T-helper 1 cell (primary cell): ENCODE results near the gene GPC5.

Experiments
- DNase-seq, 5 donors: peaks; one replicate each; pipeline ENCODE4 v3.0.0-alpha.2; 2012 to 2020

Gene GPC5

GRCh38 chr13:92038905-92039304, 640.5 kb downstream of the GPC5 start:
- DNase-seq, result no peak

GRCh38 chr13:92042522-92042921, 644.1 kb downstream of the GPC5 start:
- DNase-seq, result no peak

GRCh38 chr13:92044351-92044750, 645.9 kb downstream of the GPC5 start:
- no peak for DNase-seq

- no peak for DNase-seq
Observed at GRCh38 chr13:92054389-92054788, 656.0 kb downstream of the GPC5 start.

- DNase-seq, result no peak
Observed at GRCh38 chr13:92074658-92075057, 676.2 kb downstream of the GPC5 start.

- no peak for DNase-seq
Observed at GRCh38 chr13:92097337-92097903, 699.0 kb downstream of the GPC5 start.

GRCh38 chr13:92101801-92102200, 703.4 kb downstream of the GPC5 start:
- no peak for DNase-seq

GRCh38 chr13:92103689-92104153, 705.3 kb downstream of the GPC5 start:
- DNase-seq, result no peak

GRCh38 chr13:92122186-92122853, 723.9 kb downstream of the GPC5 start:
- DNase-seq, result no peak

- no peak for DNase-seq
Observed at GRCh38 chr13:92126399-92126798, 728.0 kb downstream of the GPC5 start.

GRCh38 chr13:92135509-92135908, 737.1 kb downstream of the GPC5 start:
- no peak for DNase-seq

- DNase-seq, result no peak
Observed at GRCh38 chr13:92136449-92137155, 738.2 kb downstream of the GPC5 start.

- no peak for DNase-seq
Observed at GRCh38 chr13:92137520-92137919, 739.1 kb downstream of the GPC5 start.

GRCh38 chr13:92143766-92144165, 745.3 kb downstream of the GPC5 start:
- no peak for DNase-seq

- DNase-seq, result no peak
Observed at GRCh38 chr13:92150606-92151005, 752.2 kb downstream of the GPC5 start.

GRCh38 chr13:92158346-92158745, 759.9 kb downstream of the GPC5 start:
- DNase-seq, result no peak

GRCh38 chr13:92164822-92165221, 766.4 kb downstream of the GPC5 start:
- DNase-seq, result no peak

- no peak for DNase-seq
Observed at GRCh38 chr13:92172191-92172590, 773.8 kb downstream of the GPC5 start.

- DNase-seq, result no peak
Observed at GRCh38 chr13:92173254-92173653, 774.8 kb downstream of the GPC5 start.

GRCh38 chr13:92175330-92175729, 776.9 kb downstream of the GPC5 start:
- no peak for DNase-seq

- DNase-seq, result no peak
Observed at GRCh38 chr13:92177966-92178365, 779.5 kb downstream of the GPC5 start.

- DNase-seq, result no peak
Observed at GRCh38 chr13:92179223-92179622, 780.8 kb downstream of the GPC5 start.

GRCh38 chr13:92187378-92187989, 789.1 kb downstream of the GPC5 start:
- peak in 2 of 5 donors; percentile 2 to 5 for DNase-seq

GRCh38 chr13:92188574-92188973, 790.2 kb downstream of the GPC5 start:
- no peak for DNase-seq
